Activated naive CD4-positive, alpha-beta T cell treated with anti-CD3 and anti-CD28 coated beads, Interleukin-2, amount 50 U/mL, for 24 hours (primary cell): ENCODE data around the gene SLC2A8.

Experiments
- H3K27ac Mint-ChIP-seq: one replicate; pipeline ENCODE4 v1.8.0; 2021; ENCODE audit warnings: mild to moderate bottlenecking, mixed read lengths
- H3K27me3 Mint-ChIP-seq: one replicate; pipeline ENCODE4 v1.8.0; 2021; ENCODE audit warnings: mixed read lengths
- H3K36me3 Mint-ChIP-seq: one replicate; pipeline ENCODE4 v1.8.0; 2021; ENCODE audit warnings: mixed read lengths
- H3K4me1 Mint-ChIP-seq: one replicate; pipeline ENCODE4 v1.8.0; 2021; ENCODE audit warnings: mixed read lengths
- H3K4me3 Mint-ChIP-seq: one replicate; pipeline ENCODE4 v1.8.0; 2021; ENCODE audit warnings: mild to moderate bottlenecking, mixed read lengths
- H3K9me3 Mint-ChIP-seq: one replicate; pipeline ENCODE4 v1.8.0; 2021; ENCODE audit warnings: mixed read lengths

Gene SLC2A8

DNA sequence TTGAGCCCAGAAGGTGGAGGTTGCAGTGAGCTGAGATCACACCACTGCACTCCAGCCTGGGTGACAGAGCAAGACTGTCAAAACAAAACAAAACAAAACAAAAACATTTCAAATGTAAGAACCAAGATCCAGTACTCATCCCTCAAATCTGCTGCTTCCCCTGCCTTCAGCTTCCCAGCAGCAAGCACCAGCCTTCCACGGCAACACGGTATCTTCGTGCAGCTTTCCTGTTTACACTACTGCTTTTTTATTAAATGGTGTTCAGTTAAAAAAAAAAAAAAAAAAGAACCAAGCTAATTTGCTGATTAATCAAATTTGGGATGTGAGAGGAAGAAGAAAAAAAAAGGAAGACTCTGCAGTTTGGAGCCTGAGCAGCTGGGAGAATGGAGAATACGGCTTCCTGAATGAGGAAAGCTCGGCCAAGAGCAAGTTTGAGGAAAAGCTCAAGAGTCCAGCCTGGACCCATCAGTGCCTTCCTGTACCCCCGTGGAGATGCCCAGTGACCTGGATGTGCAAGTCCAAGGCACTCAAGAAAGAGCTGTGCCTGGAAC lies 28.0 kb upstream of the SLC2A8 start:
- Mint-ChIP-seq H3K36me3 (no peaks in the 10 kb centered on the region), H3K4me1 (no peaks in the 10 kb centered on the region), H3K27me3 (peaks cover 59% of the 10 kb centered on the region)

DNA sequence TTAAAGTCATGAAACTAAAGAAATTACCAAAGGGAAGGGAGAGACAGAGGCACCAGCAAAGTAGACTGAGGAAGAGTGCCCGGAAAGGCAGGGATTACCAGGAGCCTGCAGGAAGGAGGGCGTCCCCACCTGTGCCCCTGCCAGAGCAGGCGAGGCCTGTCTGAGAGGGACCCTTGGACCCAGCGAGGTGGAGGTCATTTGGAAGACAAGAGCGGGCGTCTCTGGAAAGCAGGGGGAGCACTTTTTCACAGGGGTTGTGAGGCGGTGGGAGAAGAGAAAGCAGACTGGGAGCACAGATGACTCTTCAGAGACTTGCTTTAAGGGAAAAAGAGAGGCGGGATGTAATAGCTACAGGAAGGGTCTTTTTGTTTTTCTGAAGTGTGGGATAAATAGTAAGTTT lies 27.5 kb upstream of the SLC2A8 start:
- Mint-ChIP-seq H3K27me3 (peaks cover 59% of the 10 kb centered on the region), H3K9me3 (no peaks in the 10 kb centered on the region), H3K4me1 (no peaks in the 10 kb centered on the region), H3K36me3 (no peaks in the 10 kb centered on the region), H3K27ac (no peak overlapping the region), H3K4me3 (no peak overlapping the region)

More for the DNA sequence above, 28.0 kb upstream of the SLC2A8 start:
- Mint-ChIP-seq H3K9me3 (no peaks in the 10 kb centered on the region), H3K27ac (no peak overlapping the region), H3K4me3 (no peak overlapping the region)

DNA sequence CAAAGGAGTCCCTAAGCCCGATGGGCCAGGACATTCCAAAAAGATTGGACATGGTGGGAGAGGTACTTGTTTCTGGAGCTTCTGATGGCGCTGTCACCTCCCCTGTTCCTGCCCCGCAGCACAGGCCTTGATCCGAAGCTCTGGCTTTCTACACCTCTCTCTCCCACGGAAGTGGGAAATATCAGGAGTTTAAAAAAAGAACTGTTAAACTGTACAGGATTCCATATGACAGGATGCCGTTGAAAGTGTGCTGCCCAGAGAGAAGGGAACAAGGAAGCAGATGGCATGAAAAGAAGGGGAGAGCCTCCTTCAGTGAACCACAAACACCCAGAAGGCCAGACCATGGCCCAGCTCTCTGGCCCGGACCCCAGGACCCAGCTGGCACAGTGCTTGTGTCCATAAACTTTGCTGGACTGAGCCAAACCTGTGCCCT lies 26.8 kb upstream of the SLC2A8 start:
- Mint-ChIP-seq H3K9me3 (no peaks in the 10 kb centered on the region), H3K4me3 (no peak overlapping the region), H3K27me3 (peaks cover 60% of the 10 kb centered on the region)

DNA sequence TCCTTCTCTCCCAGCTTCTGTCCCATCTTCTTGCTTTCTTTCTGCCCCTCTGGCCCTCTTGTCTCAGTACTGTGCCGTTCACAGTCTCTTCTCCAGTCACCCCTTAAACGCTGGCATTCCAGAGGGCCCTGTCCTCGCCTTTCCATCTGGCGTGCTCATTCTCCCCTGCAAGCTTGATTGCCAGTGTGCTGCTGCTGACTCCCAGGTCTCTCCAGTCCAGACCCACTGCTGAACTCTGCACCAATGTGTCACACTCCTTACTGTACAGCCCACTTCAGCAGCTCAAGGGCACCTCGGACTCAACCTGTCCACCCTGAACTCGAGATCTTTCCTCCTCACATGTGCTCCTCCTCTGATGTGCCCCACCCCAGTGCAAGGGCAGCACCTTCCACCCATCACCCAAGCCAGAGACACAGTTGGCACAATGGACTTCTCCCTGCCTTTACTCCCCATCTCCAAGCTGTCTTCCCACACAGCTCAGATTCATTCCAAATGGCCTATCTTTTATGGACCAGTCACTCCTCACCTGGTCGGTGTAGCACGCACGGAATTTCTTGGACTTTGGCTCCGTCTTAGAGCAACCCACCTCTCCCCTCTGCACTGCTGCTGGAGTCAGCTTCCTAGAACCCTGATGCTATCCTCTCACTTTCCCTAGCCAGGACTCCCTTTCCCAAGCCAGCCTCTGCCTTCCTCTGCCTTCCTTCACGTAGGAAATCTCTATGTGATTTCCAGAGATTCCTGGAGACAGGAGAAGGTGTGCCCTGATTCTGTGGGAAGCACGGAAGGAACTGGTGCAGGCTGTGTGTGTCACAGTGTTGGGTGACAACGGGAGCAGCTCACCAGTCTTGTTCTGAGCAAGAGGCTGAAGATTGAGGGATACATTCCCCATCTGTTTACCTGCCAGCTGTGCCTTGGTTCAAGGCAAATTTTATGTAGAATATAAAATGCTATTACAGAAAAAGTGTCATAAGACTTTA lies 26.0 kb upstream of the SLC2A8 start:
- Mint-ChIP-seq H3K27ac (no peak overlapping the region), H3K4me3 (no peak overlapping the region), H3K4me1 (no peaks in the 10 kb centered on the region), H3K36me3 (no peaks in the 10 kb centered on the region), H3K9me3 (no peaks in the 10 kb centered on the region), H3K27me3 (peaks cover 66% of the 10 kb centered on the region)

More for the DNA sequence above, 26.8 kb upstream of the SLC2A8 start:
- Mint-ChIP-seq H3K4me1 (no peaks in the 10 kb centered on the region), H3K36me3 (no peaks in the 10 kb centered on the region), H3K27ac (no peak overlapping the region)

DNA sequence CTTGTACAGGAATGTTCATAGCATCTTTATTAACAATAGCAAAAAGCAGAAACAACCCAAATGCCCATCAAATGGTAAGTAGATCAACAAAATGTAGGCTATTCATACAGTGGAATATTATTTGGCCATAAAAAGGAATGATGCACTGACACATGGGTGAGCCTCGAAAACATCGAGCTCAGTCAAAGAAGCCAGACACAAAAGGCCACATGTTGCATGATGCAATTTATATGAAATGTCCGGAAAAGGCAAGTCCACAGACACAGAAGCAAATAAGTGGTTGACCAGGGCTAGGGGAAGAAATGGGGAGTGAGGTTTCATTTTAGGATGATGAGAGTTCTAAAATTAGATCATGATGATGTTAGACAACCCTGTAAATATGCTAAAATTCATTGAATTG lies 16.5 kb upstream of the SLC2A8 start:
- Mint-ChIP-seq H3K27me3 (peaks cover 57% of the 10 kb centered on the region), H3K4me3 (no peak overlapping the region), H3K36me3 (peaks cover 4% of the 10 kb centered on the region), H3K27ac (peak overlapping the region; percentile 32), H3K9me3 (peaks cover 5% of the 10 kb centered on the region), H3K4me1 (no peaks in the 10 kb centered on the region)

DNA sequence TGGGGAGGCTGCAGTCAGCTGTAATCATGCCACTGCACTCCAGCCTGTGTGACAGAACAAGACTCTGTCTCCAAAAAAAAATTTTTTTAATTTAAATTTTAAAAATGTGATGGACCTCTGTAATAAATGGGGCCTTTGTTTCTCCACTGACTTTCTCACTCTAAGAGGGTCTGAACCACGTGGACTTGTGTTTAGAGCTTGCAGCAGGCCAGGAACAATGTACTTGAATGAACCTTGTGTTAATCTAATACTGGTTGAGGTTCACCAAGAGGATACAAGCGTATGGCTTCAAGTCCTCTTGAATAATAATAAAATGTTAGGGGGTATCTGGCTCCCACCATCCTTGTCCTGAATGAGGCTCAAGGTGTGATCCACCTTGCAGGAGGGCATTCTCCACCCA lies 14.4 kb upstream of the SLC2A8 start:
- Mint-ChIP-seq H3K27ac (no peak overlapping the region), H3K9me3 (peaks cover 5% of the 10 kb centered on the region), H3K4me3 (no peak overlapping the region), H3K36me3 (peaks cover 4% of the 10 kb centered on the region), H3K27me3 (peaks cover 59% of the 10 kb centered on the region), H3K4me1 (peaks cover 10% of the 10 kb centered on the region)

DNA sequence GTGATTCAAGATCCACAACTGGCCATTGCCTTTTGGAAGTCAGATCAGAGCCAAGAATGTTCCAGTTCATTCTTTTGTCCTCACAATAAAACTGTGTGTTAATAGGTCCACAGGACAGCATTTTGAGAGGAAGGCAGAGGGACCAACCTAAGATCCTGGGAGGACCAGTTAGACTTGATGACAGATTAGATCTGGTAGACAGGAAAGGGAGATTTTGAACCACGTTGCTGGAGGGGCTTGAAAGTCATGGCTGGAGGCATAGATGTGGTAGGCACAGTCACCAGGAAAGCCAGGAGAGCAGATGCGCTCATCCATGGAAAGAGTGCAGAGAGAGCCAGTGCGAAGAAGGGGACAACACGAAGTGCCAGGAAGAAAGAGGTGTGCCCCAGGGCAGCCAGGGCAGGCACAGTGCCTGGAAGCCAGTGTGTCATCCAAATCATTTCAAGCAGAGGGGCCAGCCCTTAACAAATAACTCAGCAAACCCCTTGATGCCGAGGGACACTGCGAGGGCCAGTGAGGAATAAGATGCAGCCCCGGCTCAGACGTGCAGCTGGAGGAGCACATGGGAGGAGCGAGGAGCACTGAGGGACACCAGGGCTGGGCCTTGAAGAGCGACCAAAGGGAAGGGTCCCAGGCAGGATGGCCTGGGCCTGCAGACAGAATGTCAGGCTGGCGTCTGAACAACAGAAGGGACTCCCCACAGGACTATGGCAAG lies 12.8 kb upstream of the SLC2A8 start:
- peaks cover 57% of the 10 kb centered on the region for H3K27me3 Mint-ChIP-seq
- H3K4me3 Mint-ChIP-seq = no peak overlapping the region
- peak overlapping the region; percentile 47 for H3K27ac Mint-ChIP-seq
- peaks cover 4% of the 10 kb centered on the region for H3K36me3 Mint-ChIP-seq
- H3K4me1 Mint-ChIP-seq = peaks cover 24% of the 10 kb centered on the region
- H3K9me3 Mint-ChIP-seq = peaks cover 5% of the 10 kb centered on the region

DNA sequence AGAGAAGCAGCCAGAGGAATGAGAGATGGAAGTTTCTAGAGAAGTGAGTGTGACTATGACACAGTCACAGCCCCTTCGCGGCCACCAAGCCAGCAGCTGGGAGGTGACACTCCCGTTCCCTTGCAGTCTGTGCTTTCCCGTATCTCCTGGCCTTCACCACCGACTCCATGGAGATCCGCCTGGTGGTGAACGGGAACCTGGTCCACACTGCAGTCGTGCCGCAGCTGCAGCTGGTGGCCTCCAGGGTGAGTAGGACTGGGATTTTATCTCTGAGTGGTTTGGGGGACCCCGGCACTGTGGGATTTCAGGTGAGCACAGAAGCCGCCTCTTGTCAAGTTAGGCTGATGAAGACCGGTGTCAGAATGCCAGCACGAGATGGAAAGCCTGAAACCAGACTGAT lies 12.1 kb upstream of the SLC2A8 start:
- Mint-ChIP-seq H3K4me3 (no peak overlapping the region), H3K27me3 (peaks cover 56% of the 10 kb centered on the region)

DNA sequence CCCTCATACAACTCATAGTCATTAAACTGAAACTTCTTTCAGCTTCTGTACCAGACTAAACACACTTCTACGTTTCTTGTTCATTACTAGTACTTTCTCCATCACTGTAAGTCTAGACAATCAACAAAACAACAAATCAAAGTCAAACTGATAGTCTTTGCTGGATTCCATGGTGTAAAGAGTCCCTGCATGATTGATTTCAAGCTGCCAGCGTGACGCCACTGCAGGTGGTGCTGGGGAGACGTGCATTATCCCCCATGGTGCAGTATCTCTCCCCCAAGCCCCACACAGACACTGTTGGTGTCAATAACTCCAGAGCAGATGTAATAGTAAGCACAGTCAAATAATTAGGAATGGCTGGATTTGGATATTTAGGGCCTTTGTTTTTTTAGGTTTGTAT lies 10.7 kb upstream of the SLC2A8 start:
- H3K36me3 Mint-ChIP-seq = no peaks in the 10 kb centered on the region
- peaks cover 34% of the 10 kb centered on the region for H3K4me1 Mint-ChIP-seq
- H3K9me3 Mint-ChIP-seq = no peaks in the 10 kb centered on the region
- H3K27me3 Mint-ChIP-seq = peaks cover 53% of the 10 kb centered on the region
- no peak overlapping the region for H3K4me3 Mint-ChIP-seq
- no peak overlapping the region for H3K27ac Mint-ChIP-seq

More for the DNA sequence above, 12.1 kb upstream of the SLC2A8 start:
- H3K4me1 Mint-ChIP-seq = peaks cover 28% of the 10 kb centered on the region
- H3K27ac Mint-ChIP-seq = no peak overlapping the region
- peaks cover 5% of the 10 kb centered on the region for H3K9me3 Mint-ChIP-seq
- H3K36me3 Mint-ChIP-seq = peaks cover 4% of the 10 kb centered on the region

DNA sequence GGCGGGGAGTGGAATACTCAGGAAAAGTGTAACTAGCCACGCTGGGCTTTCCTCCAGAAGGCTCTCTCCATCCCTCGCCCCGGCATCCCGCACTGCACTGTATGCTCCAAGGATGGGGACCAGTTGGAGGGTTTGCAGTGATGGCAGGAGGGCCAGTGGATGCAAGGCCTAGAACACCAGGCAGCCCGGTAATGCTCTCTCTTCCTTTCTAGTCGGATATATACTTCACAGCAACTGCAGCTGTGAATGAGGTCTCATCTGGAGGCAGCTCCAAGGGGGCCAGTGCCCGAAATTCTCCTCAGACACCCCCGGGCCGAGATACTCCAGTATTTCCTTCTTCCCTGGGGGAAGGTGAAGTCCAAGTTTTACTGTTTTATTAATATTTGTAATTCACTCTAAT lies 10.0 kb upstream of the SLC2A8 start:
- Mint-ChIP-seq H3K9me3 (no peaks in the 10 kb centered on the region), H3K4me1 (peaks cover 34% of the 10 kb centered on the region), H3K36me3 (no peaks in the 10 kb centered on the region), H3K4me3 (no peak overlapping the region), H3K27me3 (peaks cover 54% of the 10 kb centered on the region), H3K27ac (no peak overlapping the region)

DNA sequence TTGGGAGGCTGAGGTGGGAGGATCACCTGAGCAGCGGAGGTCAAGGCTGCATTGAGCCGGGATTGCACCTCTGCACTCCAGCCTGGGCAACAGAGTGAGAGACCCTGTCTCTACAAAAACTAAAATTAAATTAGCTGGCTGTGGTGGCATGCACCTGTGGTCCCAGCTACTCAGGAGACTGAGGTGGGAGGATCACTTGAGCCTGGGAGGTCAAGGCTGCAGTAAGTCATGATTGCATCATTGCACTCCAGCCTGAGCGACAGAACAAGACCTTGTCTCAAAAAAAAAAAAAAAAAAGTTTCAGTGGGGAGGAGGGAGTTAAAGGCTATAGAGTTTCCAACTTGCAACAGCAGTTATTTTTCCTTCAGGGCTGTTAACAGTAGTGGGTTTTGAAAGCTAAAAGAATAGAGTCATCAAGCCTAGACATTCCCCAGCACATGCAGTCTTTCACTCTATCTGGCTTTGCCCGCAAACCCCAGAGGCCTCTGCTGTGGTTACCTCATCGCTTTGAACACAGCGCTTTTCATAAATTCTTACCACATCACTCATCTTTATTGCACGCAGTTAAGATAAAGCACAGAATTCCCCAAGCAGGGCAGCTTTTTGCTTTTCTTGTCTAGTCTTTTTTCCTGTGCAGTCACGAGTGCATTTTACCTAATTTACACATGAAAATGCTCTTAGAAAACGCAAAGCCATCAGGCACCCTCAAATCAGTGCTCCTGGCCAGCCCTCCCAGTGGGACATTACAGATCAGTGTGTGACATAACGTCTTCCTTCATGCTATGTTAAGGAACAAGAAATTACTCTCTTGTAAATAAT lies 8.7 kb upstream of the SLC2A8 start:
- Mint-ChIP-seq H3K9me3 (no peaks in the 10 kb centered on the region), H3K27me3 (peaks cover 58% of the 10 kb centered on the region), H3K4me3 (peak overlapping the region; percentile 62), H3K4me1 (peaks cover 34% of the 10 kb centered on the region), H3K36me3 (no peaks in the 10 kb centered on the region), H3K27ac (peak overlapping the region; percentile 71)

DNA sequence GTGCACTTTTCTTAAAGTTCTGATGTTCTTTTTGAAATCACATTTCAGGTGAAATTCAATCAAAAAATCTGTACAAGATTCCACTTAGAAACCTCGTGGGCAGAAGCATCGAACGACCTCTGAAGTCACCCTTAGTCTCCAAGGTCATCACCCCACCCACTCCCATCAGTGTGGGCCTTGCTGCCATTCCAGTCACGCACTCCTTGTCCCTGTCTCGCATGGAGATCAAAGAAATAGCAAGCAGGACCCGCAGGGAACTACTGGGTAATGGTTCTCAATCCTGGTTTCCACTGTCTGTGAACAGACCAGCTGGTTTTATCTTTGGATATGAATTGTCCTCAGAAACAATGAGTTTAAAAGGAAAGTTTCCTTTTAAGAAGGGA lies 8.1 kb upstream of the SLC2A8 start:
- no peaks in the 10 kb centered on the region for H3K36me3 Mint-ChIP-seq
- no peaks in the 10 kb centered on the region for H3K9me3 Mint-ChIP-seq
- H3K4me3 Mint-ChIP-seq = peak overlapping the region; percentile 62
- peaks cover 34% of the 10 kb centered on the region for H3K4me1 Mint-ChIP-seq
- peak overlapping the region; percentile 71 for H3K27ac Mint-ChIP-seq
- peaks cover 56% of the 10 kb centered on the region for H3K27me3 Mint-ChIP-seq

DNA sequence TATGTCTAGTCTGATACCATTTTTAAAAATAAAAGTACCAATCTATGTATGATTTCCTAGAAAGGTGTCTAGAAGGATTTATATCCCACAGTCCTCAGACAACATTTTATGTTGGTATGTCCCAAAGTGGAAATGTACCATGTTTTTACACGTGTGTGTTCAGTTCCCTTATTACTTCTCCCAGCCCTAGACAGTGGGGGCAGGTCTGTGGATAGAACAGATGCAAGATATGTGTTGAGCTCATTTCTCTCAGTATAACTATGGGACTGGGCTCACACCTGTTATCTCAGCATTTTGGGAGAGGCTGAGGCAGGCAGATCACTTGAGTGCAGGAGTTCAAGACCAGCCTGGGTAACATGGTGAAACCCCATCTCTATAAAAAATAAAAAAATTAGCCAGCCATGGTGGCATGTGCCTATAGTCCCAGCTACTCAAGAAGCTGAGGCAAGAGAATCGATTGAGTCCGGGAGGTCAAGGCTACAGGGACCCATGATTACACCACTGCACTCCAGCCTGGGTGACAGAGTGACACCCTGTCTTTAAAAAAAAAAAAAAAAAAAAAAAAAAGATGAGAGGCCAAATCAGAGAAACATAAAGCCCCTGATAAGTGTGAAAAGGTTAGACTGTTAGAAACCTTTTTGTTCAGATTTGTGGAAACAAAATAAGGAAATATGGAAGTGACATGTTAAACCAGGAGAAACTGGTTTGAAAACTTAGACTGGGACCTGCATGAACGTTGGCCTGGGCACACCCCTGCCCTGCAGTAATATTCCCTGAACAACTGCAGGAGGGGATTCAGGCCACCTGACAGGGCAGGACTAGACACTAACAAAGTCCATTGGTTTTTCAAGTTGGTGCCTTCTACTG lies 7.4 kb upstream of the SLC2A8 start:
- Mint-ChIP-seq H3K36me3 (no peaks in the 10 kb centered on the region), H3K27me3 (peaks cover 53% of the 10 kb centered on the region), H3K27ac (no peak overlapping the region), H3K4me3 (no peak overlapping the region), H3K4me1 (peaks cover 34% of the 10 kb centered on the region), H3K9me3 (no peaks in the 10 kb centered on the region)

DNA sequence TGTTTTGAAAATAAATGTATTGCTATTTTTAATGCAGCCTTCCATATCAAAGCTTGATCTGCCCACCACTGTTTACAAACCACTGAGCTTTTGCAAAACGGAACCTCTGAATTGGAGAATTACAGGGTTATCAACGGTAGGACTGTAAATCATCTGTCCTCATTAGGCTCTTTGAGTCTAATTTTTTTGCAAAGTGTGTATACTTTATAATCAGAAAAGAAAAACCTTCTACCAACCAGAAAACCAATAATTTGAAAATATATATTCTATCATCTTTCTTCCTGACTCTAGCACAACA lies 6.8 kb upstream of the SLC2A8 start:
- H3K9me3 Mint-ChIP-seq = no peaks in the 10 kb centered on the region
- no peaks in the 10 kb centered on the region for H3K36me3 Mint-ChIP-seq
- H3K27me3 Mint-ChIP-seq = peaks cover 53% of the 10 kb centered on the region
- H3K4me3 Mint-ChIP-seq = no peak overlapping the region
- H3K27ac Mint-ChIP-seq = no peak overlapping the region
- H3K4me1 Mint-ChIP-seq = peaks cover 34% of the 10 kb centered on the region
